Coronary artery (tissue), 2 donors: Measurements from ENCODE around the gene ZNF354C.

Experiments
- DNase-seq: peaks from one replicate; pipeline ENCODE4 v3.0.0-alpha.2; 2017; ENCODE audit warnings: low spot score
- H3K27ac ChIP-seq, 2 donors: fragments of 200-600 bp; sonication (generic); one replicate each; pipeline ENCODE4 v1.5.1; 2016 to 2019
- H3K4me3 ChIP-seq: fragments of 200-600 bp; sonication (generic); 2 replicates; pipeline ENCODE4 v1.5.1; 2016; ENCODE audit warnings: mild to moderate bottlenecking, moderate library complexity
- TF ChIP-seq, protein P1 (sequence below): fragments of 200-600 bp; sonication (generic); IDR thresholded peaks from one replicate; pipeline ENCODE4 v1.5.1; 2019; ENCODE audit warnings: antibody characterized with exemption

ZNF354C gene

DNA sequence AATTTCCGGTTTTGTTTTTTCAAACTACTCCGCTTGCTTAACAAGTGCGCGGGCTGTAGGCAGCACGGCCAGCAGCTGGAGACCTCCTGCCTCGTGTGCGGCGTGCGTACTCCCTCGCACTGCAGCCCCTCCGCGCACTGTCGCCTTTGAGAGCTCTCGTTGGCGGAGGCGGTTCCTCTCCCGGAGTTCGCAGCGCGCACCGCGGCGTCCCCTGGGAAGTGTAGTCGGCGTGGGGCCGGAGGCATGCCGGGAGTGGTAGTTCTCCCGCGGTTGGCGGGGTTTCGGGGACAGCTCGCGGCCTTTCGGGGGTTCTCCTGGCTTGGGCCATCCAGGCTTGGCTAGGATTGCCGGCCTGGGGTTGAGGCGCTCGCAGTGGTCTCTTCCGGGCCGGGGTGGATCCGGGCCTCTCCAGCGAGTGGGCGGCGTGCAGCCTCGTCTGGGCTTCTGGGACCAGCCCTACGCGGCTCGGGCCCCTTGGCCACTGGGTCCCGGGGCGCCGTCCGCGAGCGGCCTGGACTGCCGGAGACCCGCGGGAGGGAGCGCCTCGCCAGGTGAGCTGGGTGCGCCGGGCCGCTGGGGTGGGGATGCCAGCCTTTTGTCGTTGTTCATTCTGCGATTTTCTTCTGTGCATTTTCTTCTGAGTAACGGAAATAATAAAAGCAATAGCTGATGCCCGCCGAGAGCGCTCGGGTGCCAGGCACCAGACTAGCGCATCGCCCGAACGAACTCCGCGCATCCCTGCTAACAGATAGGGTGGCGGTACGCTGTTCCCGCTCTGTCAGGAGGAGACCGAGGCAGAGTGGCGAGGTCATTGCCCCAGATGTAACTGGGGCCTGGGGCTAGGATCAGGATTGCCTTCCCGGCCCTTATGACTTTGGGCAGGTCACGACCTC, at the start of gene ZNF354C:
Gene ZNF354C (plus strand): TSS at position 258 of the 893 bp plus-strand sequence. CDS start 1,696 bp downstream, outside the sequence.
- TF ChIP-seq, protein P1, sequence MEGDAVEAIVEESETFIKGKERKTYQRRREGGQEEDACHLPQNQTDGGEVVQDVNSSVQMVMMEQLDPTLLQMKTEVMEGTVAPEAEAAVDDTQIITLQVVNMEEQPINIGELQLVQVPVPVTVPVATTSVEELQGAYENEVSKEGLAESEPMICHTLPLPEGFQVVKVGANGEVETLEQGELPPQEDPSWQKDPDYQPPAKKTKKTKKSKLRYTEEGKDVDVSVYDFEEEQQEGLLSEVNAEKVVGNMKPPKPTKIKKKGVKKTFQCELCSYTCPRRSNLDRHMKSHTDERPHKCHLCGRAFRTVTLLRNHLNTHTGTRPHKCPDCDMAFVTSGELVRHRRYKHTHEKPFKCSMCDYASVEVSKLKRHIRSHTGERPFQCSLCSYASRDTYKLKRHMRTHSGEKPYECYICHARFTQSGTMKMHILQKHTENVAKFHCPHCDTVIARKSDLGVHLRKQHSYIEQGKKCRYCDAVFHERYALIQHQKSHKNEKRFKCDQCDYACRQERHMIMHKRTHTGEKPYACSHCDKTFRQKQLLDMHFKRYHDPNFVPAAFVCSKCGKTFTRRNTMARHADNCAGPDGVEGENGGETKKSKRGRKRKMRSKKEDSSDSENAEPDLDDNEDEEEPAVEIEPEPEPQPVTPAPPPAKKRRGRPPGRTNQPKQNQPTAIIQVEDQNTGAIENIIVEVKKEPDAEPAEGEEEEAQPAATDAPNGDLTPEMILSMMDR: no peak
- Histone ChIP-seq H3K27ac (peak within 1 kb of the TSS; percentile 64 to 88), H3K4me3 (peak within 1 kb of the TSS; percentile 98)
- DNase-seq: peak; percentile 90

DNA sequence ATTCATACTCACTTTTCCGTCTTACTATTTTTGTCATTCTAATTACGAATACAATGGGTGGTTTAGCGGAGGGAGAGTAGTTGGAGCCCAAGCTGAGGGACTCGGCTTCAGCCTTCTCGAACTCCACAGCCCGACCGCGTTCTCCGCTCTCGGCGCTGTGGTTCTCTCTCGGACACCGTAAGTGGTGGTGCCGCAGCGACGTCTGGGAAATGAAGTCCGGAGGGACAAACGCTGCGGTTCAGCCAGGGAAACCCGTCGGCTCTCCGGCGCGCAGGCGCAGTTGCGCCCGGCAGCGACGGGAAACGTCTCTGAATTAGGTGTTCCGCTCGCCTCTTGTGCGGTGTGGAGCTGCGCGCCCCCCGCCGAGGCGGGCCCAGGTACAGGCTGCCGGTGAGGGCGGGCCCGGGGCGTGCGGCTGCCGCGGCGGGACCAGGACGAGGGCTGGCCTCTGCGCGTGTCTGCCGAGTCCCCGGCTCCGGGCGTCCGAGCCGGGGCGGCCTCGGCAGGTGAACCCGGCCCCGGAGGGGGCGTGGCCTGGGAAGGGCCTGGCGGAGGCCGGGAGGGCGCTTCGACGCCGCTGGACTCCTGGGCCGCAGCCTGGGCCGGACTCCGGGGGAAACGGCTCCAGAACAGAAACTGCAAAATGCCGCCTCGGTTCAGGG, 36.5 kb upstream of the ZNF354C start, which contains the start of gene ZNF879:
Gene ZNF879 (plus strand): TSS at position 277 of the 662 bp plus-strand sequence. CDS start 1,201 bp downstream, outside the sequence.
- TF ChIP-seq, protein P1: no peak
- peak within 1 kb of the TSS; percentile 87 for H3K4me3 ChIP-seq
- DNase-seq: peak; percentile 93
- H3K27ac ChIP-seq: peak within 1 kb of the TSS; percentile 89 to 92

DNA sequence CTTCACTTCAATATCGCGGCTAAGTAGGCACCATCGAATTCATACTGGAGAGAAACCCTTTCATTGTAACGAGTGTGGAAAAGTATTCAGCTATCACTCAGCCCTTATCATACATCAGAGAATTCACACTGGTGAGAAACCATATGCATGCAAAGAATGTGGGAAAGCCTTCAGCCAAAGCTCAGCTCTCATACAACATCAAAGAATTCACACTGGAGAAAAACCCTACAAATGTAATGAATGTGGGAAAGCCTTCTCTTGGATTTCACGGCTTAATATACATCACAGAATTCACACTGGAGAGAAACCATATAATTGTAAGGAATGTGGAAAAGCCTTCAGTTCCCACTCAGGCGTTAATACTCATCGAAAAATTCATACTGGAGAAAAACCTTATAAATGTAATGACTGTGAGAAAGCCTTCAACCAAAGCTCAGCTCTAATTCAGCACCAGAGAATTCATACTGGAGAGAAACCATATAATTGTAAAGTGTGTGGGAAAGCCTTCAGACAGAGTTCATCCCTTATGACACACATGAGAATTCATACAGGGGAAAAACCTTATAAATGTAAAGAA, 27.1 kb upstream of the ZNF354C start:
- Histone ChIP-seq H3K4me3 (peak overlapping the region; percentile 50), H3K27ac (no peak overlapping the region)
- TF ChIP-seq, protein P1: no peak
- no peak for DNase-seq

DNA sequence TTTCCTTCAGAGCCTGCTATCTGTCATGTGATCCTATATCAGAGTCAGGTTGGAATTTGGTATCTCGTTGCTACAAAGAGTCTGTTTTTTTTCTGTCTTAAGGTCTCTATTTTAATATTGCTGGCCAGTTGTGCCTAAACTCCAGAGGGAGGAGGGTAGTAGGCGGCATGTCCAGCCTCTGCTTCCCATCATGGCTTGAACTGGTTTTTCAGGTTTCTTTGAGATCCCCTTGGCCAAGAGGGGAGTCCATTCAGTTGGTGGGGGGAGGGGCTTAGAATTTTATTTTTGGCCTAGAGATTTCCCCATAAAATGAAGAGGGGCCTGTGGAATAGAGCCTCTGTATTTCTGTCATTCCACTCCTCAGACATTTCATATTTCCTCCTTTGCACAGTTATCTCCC, 15.4 kb upstream of the ZNF354C start:
- H3K4me3 ChIP-seq: no peak overlapping the region
- no peak for DNase-seq
- H3K27ac ChIP-seq: no peak overlapping the region
- TF ChIP-seq, protein P1: no peak

DNA sequence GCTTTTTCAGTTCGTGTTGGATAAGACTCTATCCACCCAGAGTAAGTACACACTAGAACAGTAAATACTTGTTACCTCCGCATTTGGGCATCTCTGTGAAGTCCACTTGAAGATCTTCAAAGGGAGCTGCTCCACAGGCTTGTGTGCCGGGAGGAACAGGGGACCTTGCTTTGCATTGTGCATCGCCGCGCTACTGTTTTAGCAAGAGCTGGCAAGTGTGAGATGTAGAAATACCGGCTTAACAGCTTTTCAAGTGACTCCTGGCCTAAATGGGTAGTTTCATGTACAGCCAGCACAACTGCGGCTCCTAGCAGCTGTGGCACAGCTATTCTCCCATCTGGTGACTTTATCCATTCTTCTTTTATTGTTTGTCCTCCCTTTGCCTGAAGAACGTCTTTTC, 8.4 kb upstream of the ZNF354C start:
- DNase-seq: no peak

DNA sequence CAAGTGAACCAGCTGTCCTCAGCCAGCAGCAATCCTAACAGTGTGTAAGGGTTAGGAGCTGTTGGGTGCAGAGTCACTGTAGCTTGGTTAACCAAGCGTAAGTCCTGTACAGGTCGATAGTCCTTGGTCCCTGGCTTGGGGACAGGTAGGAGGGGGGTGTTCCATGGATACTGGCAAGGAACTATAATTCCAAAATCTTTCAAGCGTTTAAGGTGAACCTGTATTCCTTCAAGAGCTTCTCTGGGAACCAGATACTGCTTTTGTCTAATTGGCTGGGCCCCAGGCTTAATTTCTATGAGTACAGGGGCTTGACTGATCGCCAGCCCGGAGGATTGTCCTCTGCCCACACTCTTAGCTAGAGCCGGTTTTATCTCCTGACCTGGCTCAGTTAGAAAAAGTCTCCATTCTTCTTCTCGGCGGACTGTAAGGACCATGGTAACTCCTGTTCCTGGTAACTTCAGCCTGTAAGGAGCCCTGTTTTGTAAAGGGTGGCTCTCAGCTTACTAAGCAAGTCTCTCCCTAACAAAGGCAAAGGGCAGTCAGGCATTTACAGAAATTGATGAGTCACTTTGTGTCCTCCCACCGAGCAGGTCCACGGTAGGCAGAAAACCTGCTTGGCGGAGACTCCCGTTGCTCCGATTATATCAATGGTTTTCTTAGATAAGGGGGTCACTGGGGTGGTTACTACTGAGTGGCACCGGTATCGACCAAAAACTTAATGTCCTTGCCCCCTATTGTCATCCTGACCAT, 6.0 kb upstream of the ZNF354C start:
- TF ChIP-seq, protein P1: no peak
- DNase-seq: no peak
- Histone ChIP-seq H3K4me3 (no peak overlapping the region), H3K27ac (no peak overlapping the region)

More for the DNA sequence above, 8.4 kb upstream of the ZNF354C start:
- Histone ChIP-seq H3K27ac (no peak overlapping the region), H3K4me3 (no peak overlapping the region)
- TF ChIP-seq, protein P1: no peak
